Measurements from ENCODE around the gene EEF1AKMT3.

EEF1AKMT3 gene

DNA sequence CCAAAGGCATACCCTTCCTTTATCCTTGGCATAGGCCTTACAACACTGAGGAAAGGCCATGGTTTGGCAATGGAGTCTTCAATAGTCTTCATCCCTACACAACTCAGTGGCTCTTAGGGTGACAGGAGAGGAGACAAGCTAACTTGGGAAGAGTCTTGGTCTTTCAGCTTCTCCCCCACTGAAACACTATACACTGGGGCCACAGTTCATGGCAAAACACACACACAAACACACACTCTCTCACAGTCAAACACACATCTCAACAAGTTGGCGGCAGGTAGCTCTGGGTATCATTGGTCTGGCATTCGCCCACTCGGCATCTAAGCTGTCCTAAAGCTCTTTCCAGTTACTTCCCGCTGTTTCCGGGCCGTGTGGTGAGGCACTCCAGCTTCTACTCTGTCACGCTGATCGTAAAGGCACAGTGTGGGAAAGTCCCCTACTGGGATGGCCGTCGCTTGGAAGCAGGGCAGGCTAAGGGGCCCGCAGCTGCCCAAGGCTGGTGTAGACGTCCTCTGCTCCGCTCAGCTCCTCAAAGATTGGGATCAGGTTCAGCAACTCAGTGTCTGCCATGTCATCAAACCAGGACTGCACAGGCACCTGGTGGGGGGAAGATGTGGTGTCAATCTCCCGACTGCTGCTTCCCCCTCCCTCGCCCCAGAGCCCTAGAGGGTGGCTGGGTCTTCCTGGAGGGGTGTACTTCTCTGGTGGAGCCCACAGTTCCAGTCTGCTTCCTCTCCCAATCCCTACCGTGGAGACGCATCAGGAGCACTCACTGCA lies 50.9 kb downstream of the EEF1AKMT3 start:
- no peak for TF ChIP-seq CTCF (IDR thresholded peaks at IDR 0.05)

DNA sequence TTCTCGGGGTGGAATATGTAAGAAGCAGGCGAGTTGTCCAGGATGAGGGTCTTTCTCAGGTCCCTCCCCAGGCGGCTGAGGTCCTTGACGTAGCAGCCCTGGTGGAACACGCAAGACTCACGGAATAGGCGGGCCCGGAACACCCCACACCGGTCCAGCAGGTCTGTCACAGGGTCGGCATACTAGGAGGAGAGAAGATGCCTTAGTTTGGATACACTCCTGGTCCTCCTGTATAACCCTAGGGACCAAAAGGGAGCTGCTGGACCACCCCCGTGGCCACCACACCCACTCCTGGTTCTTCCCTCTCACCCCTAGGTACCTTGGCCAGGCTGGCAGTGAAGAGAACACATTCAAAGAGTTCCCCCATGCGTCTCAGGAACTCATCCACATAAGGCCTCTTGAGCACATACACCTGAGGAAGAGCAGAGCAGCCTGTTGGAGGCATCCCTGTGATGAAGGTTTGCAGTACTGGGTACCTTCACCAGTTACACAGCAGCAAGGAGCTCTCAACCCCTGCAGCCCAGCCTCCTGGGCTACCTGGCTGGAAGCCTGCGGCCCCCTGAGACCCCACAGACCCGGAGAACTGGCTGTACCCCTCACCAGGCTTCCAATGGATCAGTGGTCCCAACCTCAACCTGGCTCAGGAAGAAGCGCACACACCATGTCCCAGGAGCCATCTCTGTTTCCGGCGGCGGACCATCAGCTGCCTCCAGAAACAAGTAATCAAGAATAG lies 51.7 kb downstream of the EEF1AKMT3 start:
- TF ChIP-seq CTCF (IDR thresholded peaks at IDR 0.05), result no peak

DNA sequence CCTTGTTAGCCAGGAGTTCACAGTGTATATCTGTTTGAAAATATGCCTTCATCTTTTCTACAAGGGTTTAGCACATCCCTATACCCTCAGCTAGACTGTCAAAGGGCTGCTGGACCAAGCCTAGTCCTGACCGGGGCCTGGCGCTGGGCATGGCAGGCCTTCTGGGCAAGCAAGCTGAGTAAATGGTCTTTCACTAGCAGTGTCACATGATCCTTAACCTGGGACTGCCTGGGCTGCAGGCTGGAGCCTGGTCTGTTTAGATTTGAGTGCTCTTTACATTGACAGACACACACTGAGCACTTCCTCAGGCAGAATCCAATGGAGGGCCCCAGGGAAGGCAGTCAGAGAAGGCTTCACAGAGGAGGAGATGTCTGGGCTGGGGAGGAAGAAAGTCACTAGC lies 53.0 kb downstream of the EEF1AKMT3 start:
- no peak for TF ChIP-seq CTCF (IDR thresholded peaks at IDR 0.05)

DNA sequence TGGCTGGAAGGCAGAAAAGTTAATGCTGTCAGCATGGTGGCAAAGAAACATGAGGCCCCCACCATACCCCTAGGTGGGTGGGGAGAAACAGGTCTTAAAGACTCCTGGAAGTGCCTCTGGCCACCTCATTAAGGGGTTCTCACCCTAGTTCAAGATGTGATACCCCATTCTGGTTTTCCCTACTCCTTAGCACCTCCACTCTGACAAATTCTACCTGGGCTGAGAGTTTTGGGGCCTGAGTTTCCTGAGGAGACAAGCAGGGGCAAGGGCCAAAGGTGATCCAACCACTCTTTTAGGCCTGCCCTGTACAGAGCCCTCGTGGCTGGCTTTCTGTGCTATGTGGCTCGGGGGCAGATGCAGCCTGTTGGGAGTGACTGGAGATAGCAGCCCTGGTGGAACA lies 54.0 kb downstream of the EEF1AKMT3 start:
- TF ChIP-seq CTCF (IDR thresholded peaks at IDR 0.05), result no peak

- TF ChIP-seq CTCF (IDR thresholded peaks at IDR 0.05), result no peak
These were observed 54.6 kb downstream of the EEF1AKMT3 start for GRCh38 chr12:57826966-57827365.

DNA sequence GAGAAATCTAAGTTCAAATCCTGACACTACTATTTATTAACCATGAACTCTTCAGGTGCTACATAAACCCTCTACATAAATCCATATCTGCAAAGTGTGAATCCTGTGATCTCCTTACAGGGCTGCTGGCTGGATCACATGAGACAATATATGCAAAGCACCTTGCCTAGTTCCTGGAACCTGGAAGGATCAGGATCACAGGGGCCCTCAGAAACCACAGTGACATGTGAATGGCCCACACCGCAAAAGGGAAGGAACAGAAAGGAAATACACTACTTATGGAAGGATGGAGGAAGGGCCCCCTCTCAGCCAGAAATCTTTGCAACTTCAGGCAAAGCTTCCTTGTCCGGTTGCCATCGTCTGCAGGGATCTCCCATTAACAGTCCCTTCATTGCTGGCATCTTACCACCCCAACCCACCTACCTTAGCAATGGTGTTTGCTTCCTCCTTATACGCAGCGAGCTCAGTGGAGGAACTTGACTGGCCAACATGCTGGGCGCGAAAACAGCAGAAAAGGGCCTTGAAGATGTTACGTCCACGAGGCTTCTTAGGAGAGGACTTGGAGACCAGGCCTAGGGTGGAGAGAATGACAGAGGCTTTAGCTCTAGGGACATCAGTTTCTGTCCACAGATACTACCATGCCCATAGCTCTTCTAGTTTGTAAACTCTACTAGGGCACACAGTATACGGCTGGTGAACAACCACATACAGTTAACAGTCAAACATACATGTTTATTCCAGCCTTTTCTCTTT lies 56.8 kb downstream of the EEF1AKMT3 start:
- no peak for TF ChIP-seq CTCF (IDR thresholded peaks at IDR 0.05)

DNA sequence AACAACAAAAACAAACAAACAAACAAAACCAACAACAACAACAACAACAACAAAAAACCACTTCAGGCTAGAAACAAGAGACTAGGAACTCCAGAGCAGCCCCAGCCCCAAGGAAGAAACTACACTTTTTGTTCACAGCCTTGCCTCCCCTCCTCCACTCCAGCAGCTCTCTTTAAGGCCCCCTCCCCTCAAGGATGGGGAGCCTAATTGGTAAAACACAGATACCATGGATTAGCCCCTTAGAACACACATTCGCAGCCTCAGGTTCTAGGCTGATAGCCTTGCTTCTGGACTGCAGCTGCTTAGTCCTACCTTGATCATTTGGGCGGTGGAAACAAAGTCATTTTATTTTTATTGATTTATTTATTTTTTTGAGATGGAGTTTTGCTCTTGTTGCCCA lies 58.0 kb downstream of the EEF1AKMT3 start:
- no peak for TF ChIP-seq CTCF (IDR thresholded peaks at IDR 0.05)
